Upper lobe of right lung (tissue), 1 donor: ENCODE measurements around the gene CD300H. TPM values are rescaled to one million over a fixed set of nuclear protein-coding genes. Genes with fewer than 3 reads are reported as not detected.
A peak's percentile ranks its signal among the peaks of the same experiment; 100 is the strongest.

ENCODE experiments used
- ATAC-seq: fragments of 200-7000 bp; cut with Tn5 transposase; one replicate; pipeline ENCODE4 v1.9.1; 2020; ENCODE audit warnings: mild to moderate bottlenecking, moderate library complexity
- DNase-seq: peaks from one replicate; pipeline ENCODE4 v3.0.0-alpha.2; 2020
- H3K27ac ChIP-seq: fragments of 200-600 bp; one replicate; pipeline ENCODE4 v1.8.0; 2022
- H3K27me3 ChIP-seq: fragments of 200-600 bp; one replicate; pipeline ENCODE4 v1.8.0; 2022; ENCODE audit warnings: mild to moderate bottlenecking
- H3K36me3 ChIP-seq: fragments of 200-600 bp; one replicate; pipeline ENCODE4 v1.8.0; 2022
- H3K4me1 ChIP-seq: fragments of 200-600 bp; one replicate; pipeline ENCODE4 v1.8.0; 2022
- H3K4me3 ChIP-seq: fragments of 200-600 bp; one replicate; pipeline ENCODE4 v1.8.0; 2022; ENCODE audit warnings: mild to moderate bottlenecking
- H3K9me3 ChIP-seq: fragments of 200-600 bp; one replicate; pipeline ENCODE4 v1.8.0; 2022
- CTCF ChIP-seq: fragments of 200-600 bp; IDR thresholded peaks from one replicate; pipeline ENCODE4 v1.8.0; 2022; ENCODE audit warnings: antibody characterized with exemption
- intact Hi-C: fragments of 100-400 bp; cut with DNase I; formaldehyde crosslinking; loops from one replicate; pipeline ENCODE4 v1.11.0; 2022
- total RNA-seq: library from RNA; stranded (reverse); fragmentation: NEBNext Ultra II Directional; extraction: Animal tissue kit (Norgen Biotek cat#: 25700); gene quantifications from one replicate; pipeline ENCODE4 v1.2.1, GENCODE V29; 2021
- donor health status: DM: no; HTN: yes; CAD: no; lungs with severe emphysema.

CD300H gene
- total RNA-seq, 1 donor from 2014 or later, result not detected

GRCh38 chr17:74595037-74595750, 27.9 kb upstream of the CD300H start:
- no peaks in the 10 kb centered on the region for H3K36me3 ChIP-seq
- ATAC-seq (no peak), DNase-seq (no peak)
- H3K4me1 ChIP-seq, result no peaks in the 10 kb centered on the region
- no peak for TF ChIP-seq CTCF
- intact Hi-C loops, result no loop called here
- H3K9me3 ChIP-seq, result no peaks in the 10 kb centered on the region
- H3K4me3 ChIP-seq, result no peak overlapping the region
- H3K27ac ChIP-seq, result no peak overlapping the region
- peaks cover 14% of the 10 kb centered on the region for H3K27me3 ChIP-seq

- ATAC-seq, result peak; percentile 25
- TF ChIP-seq CTCF, result no peak
- intact Hi-C loops, result no loop called here
- no peak for DNase-seq
- Histone ChIP-seq H3K9me3 (no peaks in the 10 kb centered on the region), H3K36me3 (no peaks in the 10 kb centered on the region), H3K27ac (no peak within 1 kb of the TSS), H3K27me3 (peaks cover 23% of the 10 kb centered on the region), H3K4me1 (no peaks in the 10 kb centered on the region), H3K4me3 (no peak within 1 kb of the TSS)
Measured at GRCh38 chr17:74592087-74592990, 25.0 kb upstream of the CD300H start, which contains the start of gene CD300LD. CD300LD (minus strand) TSS chr17:74592283; CDS start chr17:74592202, 81 bp downstream.

DNA sequence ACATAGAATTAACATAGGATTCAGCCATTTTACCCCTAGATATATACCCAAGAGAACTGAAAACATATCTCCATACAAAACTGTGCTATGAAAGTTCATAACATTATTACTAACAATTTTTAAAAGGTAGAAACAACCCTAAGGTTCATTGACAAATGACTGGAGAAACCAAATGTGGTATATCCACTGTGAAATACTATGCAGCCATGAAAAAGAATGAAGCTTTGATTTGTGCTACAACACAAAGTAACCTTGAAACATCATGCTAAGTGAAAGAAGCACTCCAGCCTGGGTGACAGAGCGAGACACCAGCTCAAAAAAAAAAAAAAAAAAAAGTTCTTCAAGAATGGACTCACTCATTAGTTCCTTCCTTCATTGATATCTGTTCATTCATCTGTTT, 24.2 kb upstream of the CD300H start:
- no peak overlapping the region for H3K4me3 ChIP-seq
- DNase-seq (no peak), ATAC-seq (no peak)
- H3K9me3 ChIP-seq, result no peaks in the 10 kb centered on the region
- intact Hi-C loops, result no loop called here
- H3K36me3 ChIP-seq, result no peaks in the 10 kb centered on the region
- H3K4me1 ChIP-seq, result no peaks in the 10 kb centered on the region
- H3K27me3 ChIP-seq, result peaks cover 23% of the 10 kb centered on the region
- H3K27ac ChIP-seq, result no peak overlapping the region
- no peak for TF ChIP-seq CTCF

- DNase-seq, result no peak
- H3K4me3 ChIP-seq, result no peak overlapping the region
- peaks cover 15% of the 10 kb centered on the region for H3K27me3 ChIP-seq
- H3K9me3 ChIP-seq, result no peaks in the 10 kb centered on the region
- H3K4me1 ChIP-seq, result no peaks in the 10 kb centered on the region
- ATAC-seq, result no peak
- H3K36me3 ChIP-seq, result no peaks in the 10 kb centered on the region
- no peak for TF ChIP-seq CTCF
- no peak overlapping the region for H3K27ac ChIP-seq
- intact Hi-C loops, result no loop called here
Measured at GRCh38 chr17:74585711-74586110, 18.4 kb upstream of the CD300H start.

- no peaks in the 10 kb centered on the region for H3K36me3 ChIP-seq
- H3K4me1 ChIP-seq, result no peaks in the 10 kb centered on the region
- H3K4me3 ChIP-seq, result no peak overlapping the region
- H3K27ac ChIP-seq, result no peak overlapping the region
- H3K27me3 ChIP-seq, result peaks cover 6% of the 10 kb centered on the region
- ATAC-seq (no peak), DNase-seq (no peak)
- intact Hi-C loops, result no loop called here
- H3K9me3 ChIP-seq, result no peaks in the 10 kb centered on the region
- TF ChIP-seq CTCF, result no peak
Measured at GRCh38 chr17:74584292-74585060, 17.2 kb upstream of the CD300H start.
